Gastroesophageal sphincter (tissue), 3 donors: Measurements from ENCODE around the gene GLS2.

Experiments
- CTCF ChIP-seq, 4 experiments: fragments of 200-600 bp in 2 of 4; fragments of 450-650 bp in 2 of 4; sonication (generic) in 1 of 4; IDR thresholded peaks; one replicate each; pipeline ENCODE4 v1.5.1; 2017 to 2019; ENCODE audit warnings: antibody characterized with exemption in 4 of 4, mild to moderate bottlenecking in 2 of 4, moderate library complexity in 2 of 4
- EP300 ChIP-seq: sonication (generic); formaldehyde crosslinking; IDR thresholded peaks from one replicate; pipeline ENCODE4 v1.6.1; 2017; ENCODE audit warnings: antibody characterized with exemption, mild to moderate bottlenecking
- POLR2A ChIP-seq, 2 donors: fragments of 450-650 bp; IDR thresholded peaks; one replicate each; pipeline ENCODE4 v1.6.1; 2017; ENCODE audit warnings: antibody characterized with exemption in 2 of 2, mild to moderate bottlenecking in 2 of 2, moderate library complexity in 1 of 2

GRCh38 chr12:56518570-56518969, 30.6 kb upstream of the GLS2 start:
- TF ChIP-seq CTCF (IDR thresholded peaks at IDR 0.05): no peak
- TF ChIP-seq EP300: no peak
- no peak for TF ChIP-seq POLR2A (IDR thresholded peaks at IDR 0.05)
